Measurements from ENCODE around the gene FIGLA.
"Not testable (repeated sequence)": the region's sequence is repeated elsewhere in the genome, so short reads cannot be mapped to it uniquely, and the experiment has no call there.

FIGLA gene

GRCh38 chr2:70807102-70807827 lies 16.8 kb upstream of the FIGLA start:
- DNase-seq: no peak

- no peak for DNase-seq
Measured at GRCh38 chr2:70806620-70807019, 16.2 kb upstream of the FIGLA start.

- no peak for DNase-seq
Measured at GRCh38 chr2:70806013-70806412, 15.6 kb upstream of the FIGLA start.

DNA sequence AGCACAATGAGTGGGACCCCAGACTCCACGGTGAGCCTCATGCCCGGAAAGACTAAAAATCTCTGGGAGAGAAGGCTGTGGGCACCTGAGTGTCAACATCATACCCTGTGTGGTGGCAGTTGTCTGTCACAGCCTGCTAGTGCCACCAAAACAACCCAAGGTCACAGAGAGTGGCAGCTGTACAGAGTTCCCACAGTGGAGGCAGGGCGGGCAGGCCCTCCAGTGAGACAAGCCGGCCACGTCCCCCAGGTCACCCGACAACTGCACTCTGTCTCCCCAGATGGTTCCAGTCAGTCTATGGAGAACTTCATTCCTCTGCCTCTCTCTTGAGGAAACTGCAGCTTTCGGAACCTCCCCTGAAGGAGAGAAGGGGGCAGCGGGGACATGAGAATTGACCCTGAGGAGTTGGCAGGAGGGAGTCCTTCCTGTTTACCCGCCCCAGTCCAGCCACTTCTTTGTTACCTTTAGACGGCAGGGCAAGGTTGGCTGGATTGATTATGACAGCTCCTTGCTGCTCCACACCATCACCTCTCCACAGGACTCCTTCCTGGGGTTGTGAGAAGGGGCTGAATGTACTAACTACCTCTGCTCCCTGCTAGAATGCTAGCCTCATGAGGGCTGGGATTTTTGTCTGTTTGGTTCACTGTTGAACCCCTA lies 11.3 kb upstream of the FIGLA start:
- no peak for DNase-seq

- DNase-seq: no peak
Measured at GRCh38 chr2:70799706-70800105, 9.3 kb upstream of the FIGLA start.

- DNase-seq: not testable (repeated sequence)
Measured at GRCh38 chr2:70797996-70798395, 7.6 kb upstream of the FIGLA start.

DNA sequence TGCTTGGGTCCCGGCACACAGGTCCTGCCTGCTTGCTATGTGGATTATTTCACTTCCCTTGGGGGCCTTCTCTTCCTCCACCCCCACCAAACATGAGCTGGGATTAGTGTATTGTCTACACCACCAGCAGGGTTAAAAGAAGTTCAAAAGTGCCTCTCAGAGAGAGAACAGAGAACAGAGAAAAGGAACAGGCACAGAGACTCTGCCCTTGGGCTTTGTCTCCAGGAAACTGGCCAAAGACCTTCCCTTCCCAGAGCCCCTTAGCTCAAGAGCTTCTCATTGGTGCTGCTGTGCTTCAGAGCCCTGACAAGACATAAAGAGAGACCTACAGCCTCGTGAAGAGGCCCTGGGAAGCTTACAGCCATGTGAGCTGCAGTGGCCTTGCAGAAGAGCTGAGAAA lies 7.1 kb upstream of the FIGLA start:
- no peak for DNase-seq

GRCh38 chr2:70796262-70796661 lies 5.8 kb upstream of the FIGLA start:
- no peak for DNase-seq

- no peak for DNase-seq
Measured at GRCh38 chr2:70795164-70795995, 4.9 kb upstream of the FIGLA start.

DNA sequence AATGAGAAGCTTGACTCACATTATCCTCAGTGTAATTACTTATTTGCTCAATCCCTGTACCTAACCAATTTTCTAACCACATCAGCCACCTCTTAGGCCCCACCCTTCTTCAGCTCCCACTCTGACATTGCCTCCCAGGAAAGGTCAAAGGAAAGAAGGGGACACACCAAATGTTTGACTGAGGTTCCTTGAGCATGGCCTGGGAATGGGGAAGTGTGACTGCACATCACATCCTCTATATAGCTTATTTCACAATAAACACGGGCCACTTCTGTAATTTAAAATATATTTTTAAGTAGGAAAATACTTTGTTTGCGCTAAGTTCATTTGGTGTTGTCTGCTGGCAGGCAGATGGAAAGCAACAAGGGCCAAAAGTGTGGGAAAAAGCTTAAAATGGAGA lies 3.0 kb upstream of the FIGLA start:
- no peak for DNase-seq

DNA sequence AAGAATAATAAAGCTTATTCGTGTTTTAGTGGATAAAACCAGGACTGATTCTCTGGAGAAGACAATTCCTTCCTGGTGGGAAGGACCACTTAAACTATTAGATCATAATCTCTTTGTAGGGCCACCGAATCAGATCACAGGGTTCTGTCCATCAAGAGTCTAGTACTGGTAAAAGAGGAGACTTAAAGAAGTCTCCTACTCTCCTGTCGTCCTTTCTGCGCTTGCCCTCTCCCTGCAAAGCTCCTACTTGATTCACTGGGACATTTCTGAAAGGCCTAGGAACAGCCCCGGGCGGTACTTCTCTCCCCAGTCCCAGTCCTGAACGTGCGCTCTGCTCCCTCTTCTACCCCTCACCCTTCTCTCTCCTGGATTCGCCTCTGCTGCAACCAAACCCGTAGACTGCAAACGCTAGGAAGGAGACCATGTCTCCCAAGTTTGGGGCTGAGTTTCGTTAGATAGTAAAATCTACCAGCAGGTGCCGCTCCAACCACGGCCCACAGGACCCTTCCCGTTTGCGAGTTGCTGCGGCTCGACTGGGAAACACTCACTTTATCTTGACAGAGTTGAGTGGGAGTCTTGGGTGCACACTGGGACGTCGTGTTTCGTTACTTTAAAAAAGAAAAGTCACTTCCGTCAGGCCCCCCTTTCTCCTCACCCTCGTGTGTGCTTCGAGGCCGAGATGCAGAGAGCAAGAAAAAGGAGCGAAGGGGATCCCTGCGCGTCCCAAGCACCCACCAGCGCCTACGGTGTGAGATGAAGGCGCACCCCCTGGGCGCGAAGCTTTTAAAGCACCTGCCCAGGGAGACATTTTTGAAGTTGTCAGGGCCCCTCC lies 923 bp downstream of the FIGLA start:
- peak; percentile 89 for DNase-seq

DNA sequence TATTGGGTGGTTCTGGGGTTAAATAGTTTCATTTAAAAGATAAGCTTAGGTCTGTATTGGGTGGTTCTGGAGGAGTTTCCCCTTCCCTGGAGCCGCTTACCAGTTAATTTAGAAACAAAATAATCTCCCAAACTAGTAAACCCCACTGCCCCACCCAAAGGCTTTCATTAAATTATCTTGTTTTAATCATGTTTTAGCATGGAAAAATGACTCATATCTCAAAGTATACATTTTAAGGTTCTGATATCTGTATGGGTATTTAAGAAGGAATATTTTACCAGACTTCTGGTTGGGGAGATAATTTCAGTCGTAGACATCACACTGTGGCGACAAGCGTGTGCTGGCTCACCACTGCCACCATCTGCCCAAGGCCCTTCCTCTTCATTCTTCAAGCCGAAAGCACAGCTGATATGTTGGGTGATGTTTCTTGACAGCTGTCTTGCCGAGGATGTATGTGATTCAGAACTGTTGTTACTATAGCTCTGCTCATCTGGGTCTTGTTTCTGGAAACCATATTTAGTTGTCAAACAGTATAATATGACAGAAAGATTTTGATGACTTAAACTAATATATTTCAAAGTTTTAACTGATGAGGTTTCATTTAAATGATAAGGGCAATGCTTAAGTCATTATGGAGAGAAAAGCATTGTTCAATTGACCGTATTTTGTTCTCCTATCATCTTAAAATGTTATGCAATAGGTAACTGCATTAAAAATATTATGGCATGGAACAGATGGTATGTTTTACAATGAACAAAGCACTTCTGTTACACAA lies 5.1 kb downstream of the FIGLA start:
- peak; percentile 46 for DNase-seq

- DNase-seq: no peak
Measured at GRCh38 chr2:70784320-70784719, 6.1 kb downstream of the FIGLA start.

- DNase-seq: no peak
Measured at GRCh38 chr2:70779911-70780545, 10.4 kb downstream of the FIGLA start.

GRCh38 chr2:70779491-70779890 lies 11.0 kb downstream of the FIGLA start:
- no peak for DNase-seq

- no peak for DNase-seq
Measured at GRCh38 chr2:70778676-70779075, 11.8 kb downstream of the FIGLA start.

DNA sequence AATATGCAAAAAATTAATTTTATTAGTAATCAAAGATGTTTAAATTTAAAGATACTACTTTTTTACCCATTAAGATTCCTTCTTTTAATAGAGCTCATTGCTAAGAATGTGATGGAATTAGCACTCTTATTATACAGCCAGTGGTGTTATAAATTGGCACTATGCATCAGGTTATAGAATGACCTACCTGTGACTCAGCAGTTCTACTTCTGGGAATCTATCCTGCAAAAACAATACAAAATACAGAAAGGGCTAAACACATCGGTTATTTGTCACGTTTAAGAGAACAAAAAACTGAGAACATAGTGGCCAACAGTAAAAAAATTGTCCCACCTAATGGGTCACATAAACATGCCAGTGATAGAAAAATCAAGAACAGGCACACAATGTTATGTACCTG lies 13.0 kb downstream of the FIGLA start:
- no peak for DNase-seq

DNA sequence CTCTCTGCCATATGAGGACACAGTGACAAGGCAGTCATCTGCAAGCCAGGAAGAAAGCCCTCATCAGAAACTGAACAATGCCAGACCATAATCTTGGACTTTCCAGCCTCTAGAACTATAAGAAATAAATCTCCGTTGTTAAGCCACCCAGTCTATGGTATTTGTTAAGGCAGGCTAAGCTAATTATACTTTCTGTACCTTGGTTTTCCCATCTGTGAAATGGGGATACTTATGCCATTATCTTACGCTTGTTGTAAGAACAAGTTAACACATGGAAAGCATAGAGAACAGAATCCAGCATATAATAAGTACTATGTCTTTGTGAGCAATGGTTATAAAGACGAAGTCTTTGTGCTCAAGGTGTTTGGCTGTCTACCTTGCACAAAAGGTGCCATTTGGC lies 14.2 kb downstream of the FIGLA start:
- no peak for DNase-seq

DNA sequence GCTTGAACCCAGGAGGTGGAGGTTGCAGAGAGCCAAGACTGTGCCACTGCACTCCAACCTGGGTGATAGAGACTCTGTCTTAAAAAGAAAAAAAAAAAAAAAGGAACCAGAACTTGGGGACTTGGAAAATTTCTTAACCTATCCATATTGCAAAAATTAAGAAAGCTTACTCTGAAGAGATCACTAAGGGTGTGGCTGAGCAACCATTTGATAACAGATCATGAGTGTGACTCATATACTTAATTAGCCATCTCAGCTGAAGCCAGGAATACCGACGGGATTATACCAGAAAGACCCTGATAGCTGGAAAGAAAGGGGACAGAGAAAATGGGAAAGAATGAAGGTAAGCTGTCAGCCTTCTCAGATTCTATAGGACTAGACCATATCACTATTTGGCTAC lies 15.3 kb downstream of the FIGLA start:
- no peak for DNase-seq

GRCh38 chr2:70772486-70773155 lies 17.8 kb downstream of the FIGLA start:
- DNase-seq: no peak

DNA sequence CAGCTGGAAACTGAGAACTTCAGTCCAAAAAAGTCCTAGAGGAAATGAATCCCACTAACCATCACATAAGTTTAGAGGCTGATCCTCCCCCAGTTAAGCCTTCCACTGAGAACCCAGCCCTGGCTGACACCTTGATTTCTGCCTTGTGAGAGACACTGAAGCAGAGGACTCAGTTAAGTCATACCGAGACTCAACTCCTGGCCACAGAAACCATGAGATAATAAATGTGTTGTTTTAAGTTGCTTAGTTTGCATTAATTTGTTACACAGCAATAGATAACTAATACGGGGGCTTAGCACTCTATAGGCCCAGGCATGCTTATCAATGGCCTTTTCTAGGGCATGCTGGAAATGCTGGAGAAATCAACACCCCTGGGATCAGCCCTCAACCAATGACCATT lies 19.0 kb downstream of the FIGLA start:
- DNase-seq: no peak
